GM23338 (cell line): ENCODE data around the gene KLHDC7A. TPM values are rescaled to one million over a fixed set of nuclear protein-coding genes. Genes with fewer than 3 reads are reported as not detected.

Experiments
- ATAC-seq: fragments of 200-7000 bp; cut with Tn5 transposase; 3 replicates; pipeline ENCODE4 v1.9.1; 2020
- DNase-seq: peaks from one replicate; pipeline ENCODE4 v3.0.0-alpha.2; 2015; ENCODE audit warnings: low spot score
- H2AFZ ChIP-seq: fragments of 200-600 bp; sonication (generic); 2 replicates; pipeline ENCODE4 v1.8.0; 2016; ENCODE audit warnings: antibody characterized with exemption, mild to moderate bottlenecking, moderate library complexity
- H3F3A ChIP-seq: fragments of 200-600 bp; sonication (generic); replicated peaks from 2 replicates; pipeline ENCODE4 v1.8.0; 2017; ENCODE audit warnings: antibody characterized with exemption, mixed run types, low read depth
- H3K27ac ChIP-seq: fragments of 200-600 bp; sonication (generic); 2 replicates; pipeline ENCODE4 v1.6.1; 2016; ENCODE audit warnings: low read depth
- H3K27me3 ChIP-seq: fragments of 200-600 bp; sonication (generic); 2 replicates; pipeline ENCODE4 v1.8.0; 2016; ENCODE audit warnings: mild to moderate bottlenecking, mixed run types, moderate library complexity; ENCODE audit not compliant: insufficient read depth
- H3K36me3 ChIP-seq: fragments of 200-600 bp; sonication (generic); 2 replicates; pipeline ENCODE4 v1.8.0; 2016; ENCODE audit warnings: mild to moderate bottlenecking; ENCODE audit not compliant: insufficient read depth
- H3K4me1 ChIP-seq: fragments of 200-600 bp; sonication (generic); 2 replicates; pipeline ENCODE4 v1.8.0; 2016; ENCODE audit warnings: mild to moderate bottlenecking, moderate library complexity; ENCODE audit not compliant: insufficient read depth
- H3K4me2 ChIP-seq: fragments of 200-600 bp; sonication (generic); 2 replicates; pipeline ENCODE4 v1.7.1; 2017; ENCODE audit warnings: mixed run types
- H3K4me3 ChIP-seq: fragments of 200-600 bp; sonication (generic); 2 replicates; pipeline ENCODE4 v1.6.1; 2016; ENCODE audit warnings: mixed run types
- H3K79me2 ChIP-seq: fragments of 200-600 bp; sonication (generic); replicated peaks from 2 replicates; pipeline ENCODE4 v1.8.0; 2017; ENCODE audit warnings: mild to moderate bottlenecking; ENCODE audit not compliant: insufficient read depth
- H3K9me2 ChIP-seq: fragments of 200-600 bp; sonication (generic); 2 replicates; pipeline ENCODE4 v1.8.0; 2017; ENCODE audit not compliant: insufficient read depth
- H4K20me1 ChIP-seq: fragments of 200-600 bp; sonication (generic); replicated peaks from 2 replicates; pipeline ENCODE4 v1.8.0; 2017; ENCODE audit warnings: mild to moderate bottlenecking; ENCODE audit not compliant: insufficient read depth
- H3K27ac Mint-ChIP-seq: 2 replicates; pipeline ENCODE4 v1.8.0; 2020; ENCODE audit warnings: inconsistent platforms, mild to moderate bottlenecking, moderate library complexity, mixed read lengths
- H3K27me3 Mint-ChIP-seq: 3 replicates; pipeline ENCODE4 v1.8.0; 2022; ENCODE audit warnings: low read depth, mild to moderate bottlenecking, moderate library complexity, mixed read lengths, inconsistent platforms; ENCODE audit not compliant: insufficient read depth, poor library complexity
- H3K36me3 Mint-ChIP-seq: 3 replicates; pipeline ENCODE4 v1.8.0; 2021; ENCODE audit warnings: low read depth, mild to moderate bottlenecking, inconsistent platforms, moderate library complexity, mixed read lengths
- H3K4me1 Mint-ChIP-seq: 3 replicates; pipeline ENCODE4 v1.8.0; 2020; ENCODE audit warnings: mild to moderate bottlenecking, inconsistent platforms, mixed read lengths
- H3K4me3 Mint-ChIP-seq: 3 replicates; pipeline ENCODE4 v1.8.0; 2021; ENCODE audit warnings: moderate library complexity, mild to moderate bottlenecking, inconsistent platforms, mixed read lengths
- H3K9me3 Mint-ChIP-seq: 3 replicates; pipeline ENCODE4 v1.8.0; 2020; ENCODE audit warnings: moderate library complexity, mild to moderate bottlenecking, inconsistent platforms, mixed read lengths
- CREB1 ChIP-seq: fragments of 250-450 bp; sonication (Bioruptor Pico); IDR thresholded peaks from 2 replicates; pipeline ENCODE4 v1.5.0; 2020; ENCODE audit warnings: low read depth, mild to moderate bottlenecking, moderate library complexity
- CTCF ChIP-seq, 2 experiments: fragments of 200-600 bp in 1 of 2; sonication (generic) in 1 of 2; conservative IDR thresholded peaks; 2 replicates each; pipeline versions ENCODE4 v1.5.1 to v1.6.1; 2016 to 2017; ENCODE audit warnings: antibody characterized with exemption in 2 of 2, low read depth in 2 of 2, mild to moderate bottlenecking in 2 of 2, moderate library complexity in 1 of 2
- ETS1 ChIP-seq: IDR thresholded peaks from 2 replicates; pipeline ENCODE4 v1.6.1; 2016; ENCODE audit warnings: antibody characterized with exemption
- EZH2 ChIP-seq: fragments of 200-600 bp; sonication (generic); IDR thresholded peaks from one replicate; pipeline ENCODE4 v1.8.0; 2017; ENCODE audit warnings: antibody characterized with exemption, mild to moderate bottlenecking, low read depth; ENCODE audit not compliant: unreplicated experiment
- EZH2phosphoT487 ChIP-seq: fragments of 200-600 bp; sonication (generic); IDR thresholded peaks from one replicate; pipeline ENCODE4 v1.8.1; 2018; ENCODE audit warnings: antibody characterized with exemption; ENCODE audit not compliant: unreplicated experiment
- JUNB ChIP-seq: IDR thresholded peaks from one replicate; pipeline ENCODE4 v1.6.1; 2016; ENCODE audit warnings: antibody characterized with exemption; ENCODE audit not compliant: unreplicated experiment
- NANOG ChIP-seq: IDR thresholded peaks from 2 replicates; pipeline ENCODE4 v1.6.1; 2016; ENCODE audit warnings: antibody characterized with exemption, borderline replicate concordance
- POLR2AphosphoS5 ChIP-seq: IDR thresholded peaks from 2 replicates; pipeline ENCODE4 v1.6.1; 2016; ENCODE audit warnings: antibody characterized with exemption, low read depth
- REST ChIP-seq: IDR thresholded peaks from one replicate; pipeline ENCODE4 v1.6.1; 2018; ENCODE audit warnings: antibody characterized with exemption; ENCODE audit not compliant: unreplicated experiment
- STAT1 ChIP-seq: IDR thresholded peaks from one replicate; pipeline ENCODE4 v1.6.1; 2016; ENCODE audit warnings: antibody characterized with exemption; ENCODE audit not compliant: unreplicated experiment
- ZNF331 ChIP-seq: fragments of 250-450 bp; sonication (Bioruptor Pico); IDR thresholded peaks from 2 replicates; pipeline ENCODE4 v1.5.0; 2020; ENCODE audit warnings: low read depth, mild to moderate bottlenecking, moderate library complexity
- polyA plus RNA-seq: library from polyadenylated mRNA; unstranded; fragments of >200 nt; fragmentation: Nextera tagmentation; extraction: Ambion mirVana; gene quantifications from 2 replicates; pipeline ENCODE4 v1.2.1, GENCODE V29; 2016
- total RNA-seq: library from RNA; depleted of rRNA; stranded (reverse); fragments of >200 nt; shearing (Covaris generic); gene quantifications from 2 replicates; pipeline ENCODE4 v1.2.3, GENCODE V29; 2014

The KLHDC7A gene
- total and polyA plus RNA-seq, 2 experiments from 2014 or later, result 4.5 to 22.4 TPM

GRCh38 chr1:18511149-18511873 lies 30.6 kb downstream of the KLHDC7A start:
- Histone ChIP-seq H3K9me2 (no peaks in the 10 kb centered on the region), H3F3A (no peaks in the 10 kb centered on the region), H4K20me1 (no peaks in the 10 kb centered on the region), H2AFZ (0 out of 2 replicates have a peak overlapping the region, but pooled peaks have one; percentile 9), H3K4me3 (no peak overlapping the region), H3K27me3 (no peaks in the 10 kb centered on the region), H3K36me3 (no peaks in the 10 kb centered on the region), H3K27ac (no peak overlapping the region), H3K4me1 (no peaks in the 10 kb centered on the region), H3K79me2 (no peaks in the 10 kb centered on the region), H3K4me2 (no peak overlapping the region)
- peaks cover 7% of the 10 kb centered on the region for H3K36me3 Mint-ChIP-seq
- H3K9me3 Mint-ChIP-seq, result peaks cover 26% of the 10 kb centered on the region
- TF ChIP-seq EZH2phosphoT487, result no peak
- TF ChIP-seq POLR2AphosphoS5, result no peak
- TF ChIP-seq CREB1 (CRISPR knock-in tag), result no peak
- no peak for TF ChIP-seq ZNF331 (CRISPR knock-in tag)
- TF ChIP-seq CTCF (conservative IDR thresholded peaks at IDR 0.05; ENCODE audit: low read depth in 2 of 2), result peak; percentile 59 to 89
- no peak for TF ChIP-seq JUNB
- TF ChIP-seq REST, result no peak
- DNase-seq (peak; percentile 63), ATAC-seq (peak; percentile 74)
- no peak overlapping the region for H3K4me3 Mint-ChIP-seq
- no peak overlapping the region for H3K27ac Mint-ChIP-seq
- H3K27me3 Mint-ChIP-seq, result peaks cover 2% of the 10 kb centered on the region
- no peaks in the 10 kb centered on the region; the same call in none of the 3 replicates for H3K4me1 Mint-ChIP-seq

GRCh38 chr1:18511874-18512150 lies 31.1 kb downstream of the KLHDC7A start:
- Mint-ChIP-seq H3K27me3 (peaks cover 2% of the 10 kb centered on the region), H3K27ac (no peak overlapping the region), H3K9me3 (peaks cover 30% of the 10 kb centered on the region), H3K36me3 (peaks cover 7% of the 10 kb centered on the region), H3K4me3 (no peak overlapping the region), H3K4me1 (no peaks in the 10 kb centered on the region; the same call in none of the 3 replicates)
- H3K27me3 ChIP-seq, result no peaks in the 10 kb centered on the region
- no peaks in the 10 kb centered on the region for H3K79me2 ChIP-seq
- H3F3A ChIP-seq, result no peaks in the 10 kb centered on the region
- DNase-seq, result no peak
- ATAC-seq, result no peak
- no peak overlapping the region for H2AFZ ChIP-seq
- no peaks in the 10 kb centered on the region for H3K36me3 ChIP-seq
- H3K27ac ChIP-seq, result no peak overlapping the region
- no peak overlapping the region for H3K4me2 ChIP-seq
- H3K9me2 ChIP-seq, result no peaks in the 10 kb centered on the region
- H3K4me3 ChIP-seq, result no peak overlapping the region
- no peaks in the 10 kb centered on the region for H4K20me1 ChIP-seq
- no peaks in the 10 kb centered on the region for H3K4me1 ChIP-seq
- TF ChIP-seq NANOG (no peak), EZH2 (no peak), ETS1 (no peak), JUNB (no peak), STAT1 (no peak), ZNF331 (CRISPR knock-in tag) (no peak), EZH2phosphoT487 (no peak), CTCF (conservative IDR thresholded peaks at IDR 0.05; ENCODE audit: low read depth in 2 of 2) (no peak)
